H1 (cell line): ENCODE results near the gene SPSB3. TPM values are rescaled to one million over a fixed set of nuclear protein-coding genes. Genes with fewer than 3 reads are reported as not detected.

Source experiments
- BCL11A ChIP-seq, 2 experiments: IDR thresholded peaks; one replicate each; pipeline ENCODE4 v1.6.1; 2011; ENCODE audit warnings: low read depth in 2 of 2, low read length in 2 of 2, mild to moderate bottlenecking in 2 of 2
- CHD2 ChIP-seq: IDR thresholded peaks from 2 replicates; pipeline ENCODE4 v1.6.1; 2012; ENCODE audit warnings: low read length, improper control_type of control experiment
- EZH2 ChIP-seq: fragments of 200-600 bp; sonication (generic); IDR thresholded peaks from 2 replicates; pipeline ENCODE4 v1.7.1; 2012; ENCODE audit warnings: low read depth, mild to moderate bottlenecking, moderate library complexity, low read length, inconsistent platforms; ENCODE audit not compliant: severe bottlenecking
- FOSL1 ChIP-seq: IDR thresholded peaks from 2 replicates; pipeline ENCODE4 v1.6.1; 2011; ENCODE audit warnings: mild to moderate bottlenecking, low read depth, low read length, moderate library complexity; ENCODE audit not compliant: insufficient read depth
- GABPA ChIP-seq: IDR thresholded peaks from 2 replicates; pipeline ENCODE4 v1.6.1; 2011; ENCODE audit warnings: mild to moderate bottlenecking, low read length, moderate library complexity, borderline replicate concordance; ENCODE audit not compliant: insufficient read depth
- KDM5A ChIP-seq: fragments of 200-600 bp; IDR thresholded peaks from 2 replicates; pipeline ENCODE4 v1.7.1; 2012; ENCODE audit warnings: mild to moderate bottlenecking, low read length, inconsistent platforms, mixed read lengths
- PHF8 ChIP-seq: fragments of 200-600 bp; sonication (generic); conservative IDR thresholded peaks from 2 replicates; pipeline ENCODE4 v1.7.1; 2012; ENCODE audit warnings: low read depth, mild to moderate bottlenecking, inconsistent platforms, low read length, moderate library complexity
- POU5F1 ChIP-seq: IDR thresholded peaks from 2 replicates; pipeline ENCODE4 v1.6.1; 2011; ENCODE audit warnings: low read depth, mild to moderate bottlenecking, low read length, moderate library complexity
- RXRA ChIP-seq: IDR thresholded peaks from 2 replicates; pipeline ENCODE4 v1.6.1; 2011; ENCODE audit warnings: low read depth, mild to moderate bottlenecking, low read length, moderate library complexity; ENCODE audit not compliant: insufficient read depth
- SIN3A ChIP-seq, 2 experiments: IDR thresholded peaks in 1 of 2; conservative IDR thresholded peaks in 1 of 2; 2 replicates each; pipeline ENCODE4 v1.6.1; 2011 to 2012; ENCODE audit warnings: low read length in 2 of 2, improper control_type of control experiment in 1 of 2, low read depth in 1 of 2, mild to moderate bottlenecking in 1 of 2
- SP4 ChIP-seq: IDR thresholded peaks from 2 replicates; pipeline ENCODE4 v1.6.1; 2012; ENCODE audit warnings: low read length, inconsistent platforms
- SRF ChIP-seq: IDR thresholded peaks from 2 replicates; pipeline ENCODE4 v1.6.1; 2011; ENCODE audit warnings: mild to moderate bottlenecking, low read depth, low read length, moderate library complexity
- TAF1 ChIP-seq: IDR thresholded peaks from 2 replicates; pipeline ENCODE4 v1.6.1; 2011; ENCODE audit warnings: mild to moderate bottlenecking, low read depth, low read length
- TBP ChIP-seq: IDR thresholded peaks from 2 replicates; pipeline ENCODE4 v1.6.1; 2011; ENCODE audit warnings: low read depth, low read length, improper control_type of control experiment
- TCF12 ChIP-seq: IDR thresholded peaks from 2 replicates; pipeline ENCODE4 v1.6.1; 2011; ENCODE audit warnings: low read depth, mild to moderate bottlenecking, low read length
- polyA plus RNA-seq, 7 experiments: library from polyadenylated mRNA; depleted of rRNA in 3 of 7; stranded (reverse) in 5 of 7; unstranded in 2 of 7; fragments of >200 nt in 5 of 7; fragments of 200-250 nt in 2 of 7; gene quantifications; 1 replicate in 5 of 7; 2 replicates in 1 of 7; 4 replicates in 1 of 7; pipeline versions ENCODE4 v1.2.1 to v1.2.3, GENCODE V29; 2011 to 2013; ENCODE audit warnings: missing spikeins in 2 of 7, mixed read lengths in 2 of 7
- total RNA-seq: library from RNA; stranded (reverse); fragmentation: NEBNext Ultra II Directional; extraction: Animal tissue kit (Norgen Biotek cat#: 25700); gene quantifications from 2 replicates; pipeline ENCODE4 v1.2.1, GENCODE V29; 2021
- TF ChIP-seq, protein P1 (sequence below): IDR thresholded peaks from 2 replicates; pipeline ENCODE4 v1.6.1; 2012; ENCODE audit warnings: inconsistent platforms
- TF ChIP-seq, protein P2 (sequence below): IDR thresholded peaks from 2 replicates; pipeline ENCODE4 v1.6.1; 2011; ENCODE audit warnings: low read depth, mild to moderate bottlenecking, low read length; ENCODE audit not compliant: insufficient read depth
- TF ChIP-seq, protein P3 (sequence below): IDR thresholded peaks from 2 replicates; pipeline ENCODE4 v1.6.1; 2011; ENCODE audit warnings: low read length, improper control_type of control experiment
- TF ChIP-seq, protein P4 (sequence below), 3 experiments: IDR thresholded peaks; 1 replicate in 2 of 3; 2 replicates in 1 of 3; pipeline versions ENCODE4 v1.5.1 to v1.6.1; 2011; ENCODE audit warnings: low read length in 3 of 3, mild to moderate bottlenecking in 3 of 3, inconsistent platforms in 2 of 3, low read depth in 1 of 3, moderate library complexity in 1 of 3; ENCODE audit not compliant: insufficient read depth in 1 of 3; ENCODE audit errors: control extremely low read depth in 1 of 3

The SPSB3 gene
- total and polyA plus RNA-seq, 2 of the 8 experiments (the other 6 are each of a cell fraction or from before 2014, with no cell fraction given) = 22.5 to 37.8 TPM

DNA sequence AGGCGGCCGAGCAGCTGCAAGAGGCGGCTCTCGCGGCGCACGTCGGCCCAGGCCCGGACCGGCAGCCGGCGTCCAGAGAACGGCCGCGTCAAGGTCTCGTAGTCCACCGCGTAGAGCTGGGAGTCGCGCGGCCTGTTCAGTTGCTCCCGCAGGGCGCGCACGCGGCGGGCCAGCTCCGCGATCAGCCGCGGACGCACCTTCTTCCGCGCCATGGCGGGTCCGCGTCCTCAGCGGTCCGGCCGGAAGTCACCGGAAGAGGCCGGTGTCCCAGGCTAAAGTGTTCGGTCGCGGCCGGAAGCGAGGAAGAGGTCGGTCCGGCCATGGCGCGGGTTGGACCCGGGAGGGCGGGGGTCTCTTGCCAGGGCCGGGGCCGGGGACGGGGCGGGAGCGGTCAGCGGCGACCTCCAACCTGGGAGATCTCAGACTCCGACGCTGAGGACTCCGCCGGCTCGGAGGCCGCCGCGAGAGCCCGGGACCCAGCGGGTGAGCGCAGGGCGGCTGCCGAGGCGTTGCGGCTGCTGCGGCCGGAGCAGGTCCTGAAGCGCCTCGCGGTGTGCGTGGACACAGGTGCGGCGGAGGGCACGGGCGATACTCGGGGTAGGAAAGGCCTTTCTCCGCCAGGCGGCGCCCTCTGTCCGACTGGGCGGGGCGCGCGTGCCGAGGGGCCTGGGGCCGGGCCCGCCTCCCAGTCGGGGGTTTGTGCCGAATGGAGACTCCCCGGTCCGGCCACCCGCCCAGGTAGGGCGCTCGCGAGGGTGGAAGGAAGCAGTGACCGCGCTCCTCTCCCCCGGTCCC is 9.3 kb downstream of the SPSB3 start, which contains the start of gene MRPS34 (continued):
- no peak for TF ChIP-seq FOSL1
- TF ChIP-seq TAF1 = peak; percentile 94
- TF ChIP-seq, protein P1, sequence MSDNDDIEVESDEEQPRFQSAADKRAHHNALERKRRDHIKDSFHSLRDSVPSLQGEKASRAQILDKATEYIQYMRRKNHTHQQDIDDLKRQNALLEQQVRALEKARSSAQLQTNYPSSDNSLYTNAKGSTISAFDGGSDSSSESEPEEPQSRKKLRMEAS = peak; percentile 81
- TF ChIP-seq POU5F1 = no peak
- no peak for TF ChIP-seq EZH2
- TF ChIP-seq RXRA = no peak
- TF ChIP-seq, protein P2, sequence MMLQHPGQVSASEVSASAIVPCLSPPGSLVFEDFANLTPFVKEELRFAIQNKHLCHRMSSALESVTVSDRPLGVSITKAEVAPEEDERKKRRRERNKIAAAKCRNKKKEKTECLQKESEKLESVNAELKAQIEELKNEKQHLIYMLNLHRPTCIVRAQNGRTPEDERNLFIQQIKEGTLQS = no peak
- no peak for TF ChIP-seq BCL11A (IDR thresholded peaks at IDR 0.05; ENCODE audit: low read depth in 2 of 2, low read length in 2 of 2)
- TF ChIP-seq, protein P3, sequence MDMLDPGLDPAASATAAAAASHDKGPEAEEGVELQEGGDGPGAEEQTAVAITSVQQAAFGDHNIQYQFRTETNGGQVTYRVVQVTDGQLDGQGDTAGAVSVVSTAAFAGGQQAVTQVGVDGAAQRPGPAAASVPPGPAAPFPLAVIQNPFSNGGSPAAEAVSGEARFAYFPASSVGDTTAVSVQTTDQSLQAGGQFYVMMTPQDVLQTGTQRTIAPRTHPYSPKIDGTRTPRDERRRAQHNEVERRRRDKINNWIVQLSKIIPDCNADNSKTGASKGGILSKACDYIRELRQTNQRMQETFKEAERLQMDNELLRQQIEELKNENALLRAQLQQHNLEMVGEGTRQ = no peak
- peak; percentile 99 for TF ChIP-seq GABPA
- peak; percentile 86 to 88; a peak in 2 of 4 replicates for TF ChIP-seq SIN3A (conservative IDR thresholded peaks at IDR 0.05 in 1 of 2, IDR thresholded peaks at IDR 0.05 in 1 of 2; ENCODE audit: low read depth in 1 of 2, low read length in 2 of 2)
- TF ChIP-seq CHD2 = 0 out of 2 replicates have a peak, but pooled peaks have one; percentile 13
- TF ChIP-seq, protein P4, sequence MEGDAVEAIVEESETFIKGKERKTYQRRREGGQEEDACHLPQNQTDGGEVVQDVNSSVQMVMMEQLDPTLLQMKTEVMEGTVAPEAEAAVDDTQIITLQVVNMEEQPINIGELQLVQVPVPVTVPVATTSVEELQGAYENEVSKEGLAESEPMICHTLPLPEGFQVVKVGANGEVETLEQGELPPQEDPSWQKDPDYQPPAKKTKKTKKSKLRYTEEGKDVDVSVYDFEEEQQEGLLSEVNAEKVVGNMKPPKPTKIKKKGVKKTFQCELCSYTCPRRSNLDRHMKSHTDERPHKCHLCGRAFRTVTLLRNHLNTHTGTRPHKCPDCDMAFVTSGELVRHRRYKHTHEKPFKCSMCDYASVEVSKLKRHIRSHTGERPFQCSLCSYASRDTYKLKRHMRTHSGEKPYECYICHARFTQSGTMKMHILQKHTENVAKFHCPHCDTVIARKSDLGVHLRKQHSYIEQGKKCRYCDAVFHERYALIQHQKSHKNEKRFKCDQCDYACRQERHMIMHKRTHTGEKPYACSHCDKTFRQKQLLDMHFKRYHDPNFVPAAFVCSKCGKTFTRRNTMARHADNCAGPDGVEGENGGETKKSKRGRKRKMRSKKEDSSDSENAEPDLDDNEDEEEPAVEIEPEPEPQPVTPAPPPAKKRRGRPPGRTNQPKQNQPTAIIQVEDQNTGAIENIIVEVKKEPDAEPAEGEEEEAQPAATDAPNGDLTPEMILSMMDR (IDR thresholded peaks at IDR 0.05; ENCODE audit: control extremely low read depth in 1 of 3, insufficient read depth in 1 of 3, low read depth in 1 of 3, low read length in 3 of 3) = peak in 2 of 3 experiments; percentile 70 to 80; a peak in 3 of 4 replicates
- peak; percentile 87 for TF ChIP-seq KDM5A
- peak; percentile 23; the same call in 1 of the 2 replicates for TF ChIP-seq SP4
- peak; percentile 45; the same call in 1 of the 2 replicates for TF ChIP-seq SRF
- peak; percentile 92 for TF ChIP-seq PHF8
- TF ChIP-seq TCF12 = 0 out of 2 replicates have a peak, but pooled peaks have one; percentile 48
- peak; percentile 77; the same call in 1 of the 2 replicates for TF ChIP-seq TBP
